ENCODE results near the gene CHRNB2. TPM values are rescaled to one million over a fixed set of nuclear protein-coding genes. Genes with fewer than 3 reads are reported as not detected.

The CHRNB2 gene
- total RNA-seq, 1 donor from 2014 or later: 2.7 TPM

- Mint-ChIP-seq H3K36me3 (ENCODE audit: insufficient read depth) (peaks cover 6% of the 10 kb centered on the region), H3K4me3 (ENCODE audit: low read depth) (no peak overlapping the region), H3K27ac (peak overlapping the region; percentile 25), H3K4me1 (ENCODE audit: low read depth) (no peaks in the 10 kb centered on the region), H3K9me3 (ENCODE audit: low read depth) (no peaks in the 10 kb centered on the region), H3K27me3 (peaks cover 7% of the 10 kb centered on the region)
- TF ChIP-seq, protein P1, sequence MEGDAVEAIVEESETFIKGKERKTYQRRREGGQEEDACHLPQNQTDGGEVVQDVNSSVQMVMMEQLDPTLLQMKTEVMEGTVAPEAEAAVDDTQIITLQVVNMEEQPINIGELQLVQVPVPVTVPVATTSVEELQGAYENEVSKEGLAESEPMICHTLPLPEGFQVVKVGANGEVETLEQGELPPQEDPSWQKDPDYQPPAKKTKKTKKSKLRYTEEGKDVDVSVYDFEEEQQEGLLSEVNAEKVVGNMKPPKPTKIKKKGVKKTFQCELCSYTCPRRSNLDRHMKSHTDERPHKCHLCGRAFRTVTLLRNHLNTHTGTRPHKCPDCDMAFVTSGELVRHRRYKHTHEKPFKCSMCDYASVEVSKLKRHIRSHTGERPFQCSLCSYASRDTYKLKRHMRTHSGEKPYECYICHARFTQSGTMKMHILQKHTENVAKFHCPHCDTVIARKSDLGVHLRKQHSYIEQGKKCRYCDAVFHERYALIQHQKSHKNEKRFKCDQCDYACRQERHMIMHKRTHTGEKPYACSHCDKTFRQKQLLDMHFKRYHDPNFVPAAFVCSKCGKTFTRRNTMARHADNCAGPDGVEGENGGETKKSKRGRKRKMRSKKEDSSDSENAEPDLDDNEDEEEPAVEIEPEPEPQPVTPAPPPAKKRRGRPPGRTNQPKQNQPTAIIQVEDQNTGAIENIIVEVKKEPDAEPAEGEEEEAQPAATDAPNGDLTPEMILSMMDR (IDR thresholded peaks at IDR 0.05; ENCODE audit: unreplicated experiment): no peak
- DNase-seq (ENCODE audit: low spot score, unreplicated experiment): no peak
These were observed 8.5 kb downstream of the CHRNB2 start for GRCh38 chr1:154575951-154576566.

DNA sequence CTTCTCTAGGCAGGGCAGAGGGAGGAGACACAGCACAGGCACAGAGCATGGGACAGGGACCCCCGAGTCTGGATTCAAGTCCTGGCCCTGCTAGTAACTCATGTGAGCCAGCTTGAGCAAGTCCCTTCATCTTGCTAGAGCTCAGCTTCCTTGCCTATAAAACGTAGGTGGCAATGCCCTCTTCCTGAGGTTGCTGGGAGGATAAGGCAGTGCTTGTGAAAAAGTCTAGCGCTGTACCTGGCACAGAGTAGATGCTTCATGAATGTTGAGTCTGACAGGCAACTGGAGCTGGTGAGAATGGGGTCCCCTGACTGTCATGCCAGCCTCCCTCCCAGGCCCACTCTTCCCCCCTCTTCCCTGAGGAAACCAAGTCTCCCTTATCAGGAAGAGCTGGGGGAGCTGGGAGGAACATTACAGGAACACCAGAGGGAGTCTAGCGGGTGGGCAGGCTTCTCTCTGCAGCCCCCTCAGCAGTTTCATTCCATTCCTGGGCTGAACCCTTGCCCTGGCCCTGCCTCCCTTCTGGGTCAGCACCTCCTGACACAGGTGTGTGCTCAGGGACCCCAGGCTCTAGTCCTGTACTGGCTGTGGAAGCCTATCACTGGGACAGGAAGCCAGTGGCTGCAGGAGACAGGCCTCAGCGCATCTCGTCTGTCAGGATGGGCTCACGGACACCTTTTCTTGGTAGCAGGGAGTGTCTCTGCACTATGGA, 9.9 kb downstream of the CHRNB2 start:
- H3K27me3 Mint-ChIP-seq: peaks cover 7% of the 10 kb centered on the region
- H3K4me1 Mint-ChIP-seq (ENCODE audit: low read depth): no peaks in the 10 kb centered on the region
- H3K9me3 Mint-ChIP-seq (ENCODE audit: low read depth): no peaks in the 10 kb centered on the region
- no peak for DNase-seq (ENCODE audit: low spot score, unreplicated experiment)
- no peak overlapping the region for H3K27ac Mint-ChIP-seq
- H3K36me3 Mint-ChIP-seq (ENCODE audit: insufficient read depth): peaks cover 12% of the 10 kb centered on the region
- TF ChIP-seq, protein P1 (IDR thresholded peaks at IDR 0.05; ENCODE audit: unreplicated experiment): no peak
- H3K4me3 Mint-ChIP-seq (ENCODE audit: low read depth): no peak overlapping the region

- Mint-ChIP-seq H3K4me1 (ENCODE audit: low read depth) (no peaks in the 10 kb centered on the region), H3K27ac (peak overlapping the region; percentile 67), H3K9me3 (ENCODE audit: low read depth) (no peaks in the 10 kb centered on the region), H3K4me3 (ENCODE audit: low read depth) (no peak overlapping the region), H3K36me3 (ENCODE audit: insufficient read depth) (peaks cover 12% of the 10 kb centered on the region), H3K27me3 (peaks cover 7% of the 10 kb centered on the region)
- TF ChIP-seq, protein P1 (IDR thresholded peaks at IDR 0.05; ENCODE audit: unreplicated experiment): no peak
- DNase-seq (ENCODE audit: low spot score, unreplicated experiment): no peak
These were observed 10.5 kb downstream of the CHRNB2 start for GRCh38 chr1:154578058-154578418.

DNA sequence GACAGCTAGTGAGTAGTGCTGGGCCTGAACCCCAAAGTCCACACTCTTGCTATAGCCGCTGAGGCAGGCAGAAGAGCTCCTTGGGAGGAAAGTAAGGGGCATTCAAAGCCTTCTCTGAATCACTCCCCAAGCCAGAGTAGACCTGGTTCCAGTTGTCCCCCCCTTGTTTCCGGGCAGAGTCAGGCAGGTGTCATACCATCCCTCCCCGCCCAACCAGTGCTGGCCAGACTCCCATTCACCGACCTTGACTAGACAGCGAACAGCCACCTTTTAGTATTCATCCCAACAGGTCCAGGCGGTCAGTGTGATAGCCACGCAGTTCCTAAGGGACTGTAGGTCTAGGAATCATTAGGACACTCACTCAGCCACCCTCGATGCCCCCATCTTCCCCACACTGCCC, 11.8 kb downstream of the CHRNB2 start:
- H3K27me3 Mint-ChIP-seq: peaks cover 2% of the 10 kb centered on the region
- no peaks in the 10 kb centered on the region for H3K9me3 Mint-ChIP-seq (ENCODE audit: low read depth)
- no peak overlapping the region for H3K27ac Mint-ChIP-seq
- TF ChIP-seq, protein P1 (IDR thresholded peaks at IDR 0.05; ENCODE audit: unreplicated experiment): no peak
- no peak overlapping the region for H3K4me3 Mint-ChIP-seq (ENCODE audit: low read depth)
- H3K4me1 Mint-ChIP-seq (ENCODE audit: low read depth): no peaks in the 10 kb centered on the region
- H3K36me3 Mint-ChIP-seq (ENCODE audit: insufficient read depth): peaks cover 20% of the 10 kb centered on the region
- DNase-seq (ENCODE audit: low spot score, unreplicated experiment): no peak

GRCh38 chr1:154581766-154582165, 14.2 kb downstream of the CHRNB2 start:
- H3K4me1 Mint-ChIP-seq (ENCODE audit: low read depth): no peaks in the 10 kb centered on the region
- DNase-seq (ENCODE audit: low spot score, unreplicated experiment): no peak
- H3K27me3 Mint-ChIP-seq: no peaks in the 10 kb centered on the region
- TF ChIP-seq, protein P1 (IDR thresholded peaks at IDR 0.05; ENCODE audit: unreplicated experiment): no peak
- H3K27ac Mint-ChIP-seq: no peak overlapping the region
- H3K4me3 Mint-ChIP-seq (ENCODE audit: low read depth): no peak overlapping the region
- no peaks in the 10 kb centered on the region for H3K9me3 Mint-ChIP-seq (ENCODE audit: low read depth)
- H3K36me3 Mint-ChIP-seq (ENCODE audit: insufficient read depth): peaks cover 25% of the 10 kb centered on the region

Measured in progenitor cell of endocrine pancreas (in vitro differentiated cells).